Measurements from ENCODE around the gene GLOD4. TPM values are rescaled to one million over a fixed set of nuclear protein-coding genes. Genes with fewer than 3 reads are reported as not detected.
"Not testable (repeated sequence)": the region's sequence is repeated elsewhere in the genome, so short reads cannot be mapped to it uniquely, and the experiment has no call there.

The GLOD4 gene
- total RNA-seq, 2 donors from 2014 or later = 60.6 to 64.8 TPM

- peaks cover 28% of the 10 kb centered on the region for H3K4me1 Mint-ChIP-seq
- no peak overlapping the region for H3K27ac Mint-ChIP-seq
- ATAC-seq (no peak), DNase-seq (no peak)
- H3K36me3 Mint-ChIP-seq (ENCODE audit: low read depth) = no peaks in the 10 kb centered on the region
- peak overlapping the region; percentile 98 for H3K4me3 Mint-ChIP-seq
- no peaks in the 10 kb centered on the region for H3K9me3 ChIP-seq (ENCODE audit: control insufficient read depth, low read length, poor library complexity, severe bottlenecking)
- no peaks in the 10 kb centered on the region for H3K27me3 Mint-ChIP-seq
These were observed 2.1 kb upstream of the GLOD4 start for GRCh38 chr17:784143-784542.

GRCh38 chr17:778096-778495 is 4.0 kb downstream of the GLOD4 start:
- H3K4me3 Mint-ChIP-seq = no peak overlapping the region
- ATAC-seq (no peak), DNase-seq (no peak)
- H3K36me3 Mint-ChIP-seq (ENCODE audit: low read depth) = peaks cover 7% of the 10 kb centered on the region
- no peaks in the 10 kb centered on the region for H3K27me3 Mint-ChIP-seq
- H3K9me3 ChIP-seq (ENCODE audit: control insufficient read depth, low read length, poor library complexity, severe bottlenecking) = no peaks in the 10 kb centered on the region
- H3K4me1 Mint-ChIP-seq = peaks cover 33% of the 10 kb centered on the region
- no peak overlapping the region for H3K27ac Mint-ChIP-seq

GRCh38 chr17:774313-774584 is 7.8 kb downstream of the GLOD4 start:
- no peak overlapping the region for H3K4me3 Mint-ChIP-seq
- H3K36me3 Mint-ChIP-seq (ENCODE audit: low read depth) = peaks cover 7% of the 10 kb centered on the region
- H3K27ac Mint-ChIP-seq = peak overlapping the region; percentile 72
- no peaks in the 10 kb centered on the region for H3K27me3 Mint-ChIP-seq
- H3K4me1 Mint-ChIP-seq = peaks cover 13% of the 10 kb centered on the region
- no peak for ATAC-seq
- DNase-seq = no peak
- H3K9me3 ChIP-seq (ENCODE audit: control insufficient read depth, low read length, poor library complexity, severe bottlenecking) = no peaks in the 10 kb centered on the region

GRCh38 chr17:773467-774312 is 8.4 kb downstream of the GLOD4 start:
- peaks cover 13% of the 10 kb centered on the region for H3K4me1 Mint-ChIP-seq
- no peak for ATAC-seq
- peaks cover 11% of the 10 kb centered on the region for H3K36me3 Mint-ChIP-seq (ENCODE audit: low read depth)
- peak overlapping the region; percentile 72 for H3K27ac Mint-ChIP-seq
- no peaks in the 10 kb centered on the region for H3K9me3 ChIP-seq (ENCODE audit: control insufficient read depth, low read length, poor library complexity, severe bottlenecking)
- no peak overlapping the region for H3K4me3 Mint-ChIP-seq
- DNase-seq = no peak
- H3K27me3 Mint-ChIP-seq = no peaks in the 10 kb centered on the region

- H3K27ac Mint-ChIP-seq = peak overlapping the region; percentile 72
- peaks cover 13% of the 10 kb centered on the region for H3K4me1 Mint-ChIP-seq
- H3K27me3 Mint-ChIP-seq = no peaks in the 10 kb centered on the region
- H3K36me3 Mint-ChIP-seq (ENCODE audit: low read depth) = peaks cover 11% of the 10 kb centered on the region
- DNase-seq = no peak
- ATAC-seq = no peak
- no peak overlapping the region for H3K4me3 Mint-ChIP-seq
- no peaks in the 10 kb centered on the region for H3K9me3 ChIP-seq (ENCODE audit: control insufficient read depth, low read length, poor library complexity, severe bottlenecking)
These were observed 9.1 kb downstream of the GLOD4 start for GRCh38 chr17:773016-773415.

GRCh38 chr17:767076-767475 is 15.0 kb downstream of the GLOD4 start:
- no peak overlapping the region for H3K27ac Mint-ChIP-seq
- no peak overlapping the region for H3K4me3 Mint-ChIP-seq
- H3K9me3 ChIP-seq (ENCODE audit: control insufficient read depth, low read length, poor library complexity, severe bottlenecking) = no peaks in the 10 kb centered on the region
- peaks cover 18% of the 10 kb centered on the region for H3K36me3 Mint-ChIP-seq (ENCODE audit: low read depth)
- H3K27me3 Mint-ChIP-seq = no peaks in the 10 kb centered on the region
- ATAC-seq (no peak), DNase-seq (no peak)
- peaks cover 8% of the 10 kb centered on the region for H3K4me1 Mint-ChIP-seq

GRCh38 chr17:760371-760770 is 21.7 kb downstream of the GLOD4 start:
- Mint-ChIP-seq H3K27ac (peak overlapping the region; percentile 72), H3K27me3 (no peaks in the 10 kb centered on the region), H3K4me1 (peaks cover 3% of the 10 kb centered on the region), H3K4me3 (no peak overlapping the region), H3K36me3 (ENCODE audit: low read depth) (peaks cover 7% of the 10 kb centered on the region)
- DNase-seq (no peak), ATAC-seq (no peak)
- H3K9me3 ChIP-seq (ENCODE audit: control insufficient read depth, low read length, poor library complexity, severe bottlenecking) = no peaks in the 10 kb centered on the region

- H3K9me3 ChIP-seq (ENCODE audit: control insufficient read depth, low read length, poor library complexity, severe bottlenecking) = no peaks in the 10 kb centered on the region
- Mint-ChIP-seq H3K27me3 (no peaks in the 10 kb centered on the region), H3K36me3 (ENCODE audit: low read depth) (peaks cover 3% of the 10 kb centered on the region), H3K27ac (no peak overlapping the region), H3K4me3 (no peak overlapping the region), H3K4me1 (no peaks in the 10 kb centered on the region)
- ATAC-seq (no peak), DNase-seq (no peak)
These were observed 22.1 kb downstream of the GLOD4 start for GRCh38 chr17:759964-760363.

GRCh38 chr17:756010-756567 is 26.0 kb downstream of the GLOD4 start:
- H3K9me3 ChIP-seq (ENCODE audit: control insufficient read depth, low read length, poor library complexity, severe bottlenecking); DNase-seq; H3K27me3 Mint-ChIP-seq; ATAC-seq; H3K27ac Mint-ChIP-seq; H3K4me3 Mint-ChIP-seq; H3K36me3 Mint-ChIP-seq (ENCODE audit: low read depth): not testable (repeated sequence)
- H3K4me1 Mint-ChIP-seq = peaks cover 11% of the 10 kb centered on the region

- H3K9me3 ChIP-seq (ENCODE audit: control insufficient read depth, low read length, poor library complexity, severe bottlenecking); H3K27me3 Mint-ChIP-seq; H3K4me3 Mint-ChIP-seq; H3K36me3 Mint-ChIP-seq (ENCODE audit: low read depth); ATAC-seq; H3K27ac Mint-ChIP-seq; DNase-seq: not testable (repeated sequence)
- H3K4me1 Mint-ChIP-seq = peaks cover 16% of the 10 kb centered on the region
These were observed 26.6 kb downstream of the GLOD4 start for GRCh38 chr17:755319-755961.

- Mint-ChIP-seq H3K27ac (no peak overlapping the region), H3K36me3 (ENCODE audit: low read depth) (peaks cover under 1% of the 10 kb centered on the region), H3K4me1 (peaks cover 30% of the 10 kb centered on the region), H3K4me3 (peak overlapping the region; percentile 69), H3K27me3 (no peaks in the 10 kb centered on the region)
- DNase-seq (no peak), ATAC-seq (no peak)
- no peaks in the 10 kb centered on the region for H3K9me3 ChIP-seq (ENCODE audit: control insufficient read depth, low read length, poor library complexity, severe bottlenecking)
These were observed 28.7 kb downstream of the GLOD4 start for GRCh38 chr17:753418-753817.

GRCh38 chr17:752620-753219 is 29.4 kb downstream of the GLOD4 start:
- Mint-ChIP-seq H3K4me3 (peak overlapping the region; percentile 95), H3K4me1 (peaks cover 35% of the 10 kb centered on the region)

GRCh38 chr17:752002-752619 is 30.0 kb downstream of the GLOD4 start, which contains the start of gene GEMIN4:
Gene GEMIN4, minus strand, starts transcription at chr17:752264. Its CDS starts 122 bp downstream, at chr17:752142.
- Mint-ChIP-seq H3K36me3 (ENCODE audit: low read depth) (peaks cover 5% of the 10 kb centered on the region), H3K27ac (peak within 1 kb of the TSS; percentile 94), H3K27me3 (no peaks in the 10 kb centered on the region), H3K4me3 (peak within 1 kb of the TSS; percentile 95), H3K4me1 (peaks cover 35% of the 10 kb centered on the region)
- ATAC-seq (peak; percentile 89), DNase-seq (peak; percentile 95 to 99 (median 98))
- H3K9me3 ChIP-seq (ENCODE audit: control insufficient read depth, low read length, poor library complexity, severe bottlenecking) = no peaks in the 10 kb centered on the region

More at GRCh38 chr17:752620-753219, 29.4 kb downstream of the GLOD4 start:
- peak overlapping the region; percentile 94 for H3K27ac Mint-ChIP-seq
- DNase-seq = peak in 1 of 3 donors; percentile 11
- H3K9me3 ChIP-seq (ENCODE audit: control insufficient read depth, low read length, poor library complexity, severe bottlenecking) = no peaks in the 10 kb centered on the region
- peak; percentile 7 for ATAC-seq
- H3K27me3 Mint-ChIP-seq = no peaks in the 10 kb centered on the region
- peaks cover 5% of the 10 kb centered on the region for H3K36me3 Mint-ChIP-seq (ENCODE audit: low read depth)
